Stimulated activated CD4-positive, alpha-beta T cell treated with anti-CD3 and anti-CD28 coated beads, Interleukin-4, amount 100 ng/mL, for 4 hours (primary cell): ENCODE data around the gene UNC79.
"Not testable (repeated sequence)": the region's sequence is repeated elsewhere in the genome, so short reads cannot be mapped to it uniquely, and the experiment has no call there.

ENCODE experiments used
- DNase-seq, 2 experiments: peaks; one replicate each; pipeline ENCODE4 v3.0.0-alpha.2; 2020

UNC79 gene

GRCh38 chr14:93496856-93497741 is 66.4 kb downstream of the UNC79 start:
- DNase-seq: no peak

DNA sequence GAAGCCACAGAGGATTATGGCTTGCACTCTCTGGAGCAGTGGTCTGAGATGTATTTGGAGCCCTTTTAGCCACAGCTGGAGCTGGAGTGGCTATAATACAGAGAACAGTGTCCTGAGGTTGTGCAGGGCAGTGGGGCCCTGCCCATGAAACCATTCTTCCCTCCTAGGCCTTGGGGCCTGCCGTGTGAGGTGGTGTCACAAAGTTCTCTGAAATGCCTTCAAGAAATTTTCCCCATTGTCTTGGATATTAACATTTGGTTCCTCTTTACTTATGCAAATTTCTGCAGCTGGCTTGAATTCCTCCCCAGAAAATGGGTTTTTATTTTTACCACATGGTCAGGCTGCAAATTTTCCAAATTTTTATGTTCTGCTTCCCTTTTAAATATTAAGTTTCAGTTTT is 79.3 kb downstream of the UNC79 start:
- DNase-seq: no peak

- no peak for DNase-seq
Observed at GRCh38 chr14:93511001-93511400, 80.3 kb downstream of the UNC79 start.

DNA sequence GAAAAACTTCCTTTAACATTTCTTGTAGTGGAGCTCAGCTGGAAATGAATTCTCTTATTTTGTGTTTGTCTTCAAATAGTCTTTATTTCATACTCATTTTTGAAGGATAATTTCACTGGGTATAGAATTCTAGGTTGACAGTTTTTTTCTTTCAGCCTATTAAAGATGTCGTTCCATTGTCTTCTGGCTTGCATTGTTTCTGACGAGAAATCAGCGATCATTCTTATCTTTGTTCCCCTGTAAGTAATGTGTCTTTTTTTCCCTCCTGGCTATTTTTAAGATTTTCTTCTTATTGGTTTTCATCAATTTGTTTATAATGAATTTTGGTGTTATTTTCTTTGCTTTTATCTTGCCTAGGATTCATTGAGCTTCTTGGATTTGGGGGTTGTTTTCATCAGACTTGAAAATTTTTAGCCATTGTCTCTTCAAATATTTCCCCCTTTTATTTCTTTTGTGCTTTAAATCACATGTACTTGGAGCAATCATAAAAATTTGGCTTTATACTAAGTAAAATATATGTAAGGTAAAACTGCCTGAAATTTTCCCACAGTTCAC is 89.4 kb downstream of the UNC79 start:
- DNase-seq: no peak

GRCh38 chr14:93522221-93522620 is 91.5 kb downstream of the UNC79 start:
- no peak for DNase-seq

DNA sequence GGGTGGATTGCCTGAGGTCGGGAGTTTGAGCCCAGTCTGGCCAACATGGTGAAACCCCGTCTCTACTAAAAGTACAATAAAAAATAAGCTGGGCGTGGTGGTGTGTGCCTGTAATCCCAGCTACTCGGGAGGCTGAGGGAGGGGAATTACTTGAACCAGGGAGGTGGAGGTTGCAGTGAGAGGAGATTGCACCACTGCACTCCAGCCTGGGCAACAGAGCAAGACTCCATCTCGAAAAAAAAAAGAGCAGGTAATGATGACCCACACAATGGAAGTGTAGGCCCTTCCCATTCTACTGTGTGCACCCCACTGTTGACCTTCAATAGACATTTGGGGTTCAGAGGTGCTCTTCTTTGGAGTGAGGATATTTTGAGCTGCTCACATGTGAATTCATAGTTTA is 94.5 kb downstream of the UNC79 start:
- not testable (repeated sequence) for DNase-seq

DNA sequence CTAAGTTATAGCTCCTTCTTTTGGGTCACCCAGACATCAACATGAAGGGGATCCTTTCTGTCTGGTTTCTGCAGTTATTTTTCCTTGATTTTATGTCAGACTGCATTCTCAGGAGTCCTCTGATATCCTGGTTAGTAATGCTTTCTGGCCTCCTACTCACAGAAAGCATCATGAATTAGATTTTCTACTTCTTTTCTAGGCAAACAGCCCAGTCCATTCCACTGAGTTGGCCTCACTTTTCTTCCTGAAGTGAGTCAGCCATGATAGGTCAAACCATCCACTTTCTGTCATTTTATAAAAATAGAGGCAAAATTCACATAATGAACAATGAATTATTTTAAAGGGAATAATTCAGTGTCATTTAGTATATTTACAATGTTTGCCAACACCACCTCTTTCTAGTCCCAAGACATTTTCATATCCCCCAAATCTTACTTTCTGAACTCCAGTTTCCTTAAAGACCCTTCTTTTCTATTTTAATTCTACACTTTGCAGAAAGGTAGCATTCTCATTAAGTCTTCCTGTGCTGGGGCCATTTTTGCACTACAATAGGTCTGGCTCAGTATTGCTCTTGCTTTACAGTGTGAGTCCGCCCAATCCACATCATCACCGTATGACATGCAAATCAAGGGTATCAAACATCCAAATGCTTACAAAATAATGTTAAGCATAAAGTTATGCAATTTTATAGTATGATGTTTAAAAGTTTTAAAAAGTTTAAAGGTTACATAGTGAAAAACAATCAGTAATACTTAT is 95.1 kb downstream of the UNC79 start:
- no peak for DNase-seq

DNA sequence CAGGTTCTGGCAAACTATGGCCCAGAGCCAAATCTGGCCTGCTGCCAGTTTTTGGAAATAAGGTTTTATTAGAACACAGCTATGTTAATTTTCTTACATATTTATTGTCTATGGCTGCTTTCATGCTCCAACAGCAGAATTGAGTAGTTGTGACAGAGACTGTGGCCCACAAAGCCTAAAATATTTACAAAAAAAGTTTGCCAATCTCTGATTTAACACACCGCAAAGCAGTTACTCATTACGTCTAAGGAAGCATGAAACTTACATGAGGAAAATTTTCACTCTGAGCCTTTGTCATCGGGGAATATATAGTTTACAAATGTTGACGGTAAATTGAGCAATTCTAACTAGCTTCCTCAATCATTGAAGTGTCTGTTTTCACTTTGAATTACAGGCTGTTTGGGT is 96.5 kb downstream of the UNC79 start:
- DNase-seq: no peak

DNA sequence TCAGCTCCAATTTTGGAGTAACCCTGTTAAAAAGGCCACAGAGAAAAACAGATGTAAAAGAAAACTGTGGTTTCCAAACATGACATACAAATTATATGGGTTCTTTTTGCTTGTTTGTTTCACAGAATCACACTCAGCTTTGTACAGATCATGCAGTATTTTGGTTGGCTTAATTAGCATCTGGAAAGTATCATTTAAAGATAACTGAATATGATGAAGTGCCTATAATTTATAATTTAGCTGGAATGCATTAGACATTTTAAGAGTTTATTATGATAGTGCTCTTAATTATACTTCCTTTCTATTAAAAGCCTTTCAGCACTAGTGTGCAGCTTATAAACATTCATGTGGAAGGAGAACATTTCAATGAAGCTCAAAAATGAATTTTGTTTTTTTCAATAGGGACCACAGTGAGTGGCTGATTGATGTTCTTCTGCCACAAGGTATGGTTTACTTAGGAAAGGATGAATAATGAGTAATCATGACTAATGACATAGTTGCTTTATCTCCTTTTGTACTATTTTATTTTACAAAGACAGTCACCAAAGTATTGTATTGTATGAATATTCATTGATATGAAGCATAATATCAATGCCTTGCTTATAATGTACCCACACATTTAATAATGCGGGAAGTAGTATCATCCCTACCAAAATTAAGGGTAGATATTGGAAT is 98.3 kb downstream of the UNC79 start:
- DNase-seq: no peak

- DNase-seq: no peak
Observed at GRCh38 chr14:93531644-93532043, 100.9 kb downstream of the UNC79 start.

DNA sequence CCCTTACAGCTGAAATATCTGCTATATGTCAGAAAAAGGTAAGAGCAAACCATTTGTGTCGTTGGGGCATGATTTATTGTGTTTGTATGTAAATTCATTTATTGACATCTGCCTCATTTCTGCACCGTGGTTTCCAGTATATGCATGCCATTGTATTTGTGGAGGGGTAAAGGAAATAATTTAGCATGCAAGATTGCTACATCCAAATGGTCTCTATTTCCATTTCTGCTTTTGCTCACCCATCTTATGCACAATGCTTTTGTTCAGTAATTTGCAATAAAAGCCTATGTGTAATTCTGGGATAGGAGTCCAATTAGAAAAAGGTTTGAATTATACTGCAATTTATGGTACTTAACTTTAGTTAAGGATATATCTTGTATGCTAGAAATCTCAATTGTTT is 101.8 kb downstream of the UNC79 start:
- DNase-seq: no peak

DNA sequence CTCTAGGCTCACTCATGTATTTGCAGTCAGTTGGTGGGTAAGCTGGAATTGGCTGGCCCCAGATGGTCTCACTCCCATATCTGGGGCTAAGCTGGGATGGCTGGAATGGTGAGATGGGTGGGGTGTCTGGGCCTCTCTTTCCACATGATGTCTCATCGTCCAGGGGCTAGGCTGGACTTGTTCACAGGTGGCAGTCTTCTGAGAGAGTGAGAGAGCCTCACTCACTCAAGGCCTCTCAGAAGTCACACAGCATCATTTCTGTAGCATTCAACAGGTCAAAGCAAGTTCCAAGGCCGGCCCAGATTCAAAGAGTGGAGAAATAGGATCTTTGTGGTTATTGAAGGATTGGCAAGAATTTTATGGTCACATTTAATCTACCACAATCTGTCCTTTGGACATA is 102.7 kb downstream of the UNC79 start:
- DNase-seq: no peak

DNA sequence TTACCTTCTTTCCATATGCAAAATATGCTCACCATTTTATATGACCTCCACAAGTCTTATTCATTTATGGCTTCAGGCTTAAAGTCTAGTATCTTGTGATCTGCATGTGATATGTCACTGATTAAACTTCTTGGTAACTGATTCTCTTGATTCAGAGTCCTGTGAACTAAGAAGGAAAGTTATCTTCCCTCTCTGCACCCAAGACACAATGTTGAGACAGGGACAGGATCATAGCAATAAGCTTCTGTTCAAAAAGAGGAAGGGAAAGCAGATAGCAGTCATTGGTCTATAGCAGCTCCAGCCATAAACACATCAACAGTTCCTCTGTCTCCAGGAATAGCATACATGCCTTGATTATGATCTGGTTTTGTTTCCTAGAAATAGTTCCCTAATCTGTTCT is 103.1 kb downstream of the UNC79 start:
- no peak for DNase-seq

- DNase-seq: no peak
Observed at GRCh38 chr14:93535537-93535936, 104.8 kb downstream of the UNC79 start.

DNA sequence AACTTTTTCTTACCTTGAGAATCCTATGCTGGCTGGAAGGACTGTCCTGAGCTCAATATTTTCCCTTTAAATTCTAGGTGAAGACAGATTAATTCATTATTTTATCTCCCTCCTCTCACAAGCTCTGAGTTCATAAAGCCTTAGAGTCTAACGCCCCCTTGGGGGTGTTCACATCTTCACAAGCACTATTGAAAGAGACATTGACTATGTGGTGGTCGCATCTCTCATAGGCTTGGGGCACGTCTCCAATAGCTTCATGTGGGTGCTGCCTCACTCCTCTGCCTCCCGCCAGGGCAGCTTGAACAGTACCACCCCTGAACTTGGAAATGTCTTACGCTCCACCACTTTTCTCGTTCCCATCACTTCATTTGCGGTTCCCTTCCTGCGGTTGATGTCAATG is 106.2 kb downstream of the UNC79 start:
- no peak for DNase-seq

DNA sequence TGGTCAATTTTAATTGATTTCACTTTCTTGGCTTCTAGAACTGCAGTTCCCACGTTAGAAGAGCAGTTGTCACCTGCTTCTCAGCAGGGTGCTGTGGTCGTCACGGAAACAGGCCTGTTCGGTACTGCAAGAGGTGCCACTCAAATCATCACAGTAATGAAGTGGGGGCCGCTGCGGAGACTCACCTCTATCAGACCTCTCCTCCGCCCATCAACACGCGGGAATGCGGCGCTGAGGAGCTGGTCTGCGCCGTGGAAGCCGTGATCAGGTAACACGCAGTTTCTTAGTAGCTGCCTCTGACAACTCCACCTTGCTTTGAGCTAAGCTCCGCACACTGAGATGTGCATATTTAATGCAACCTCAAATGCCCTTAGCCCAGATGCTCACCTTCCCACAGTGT is 107.2 kb downstream of the UNC79 start:
- DNase-seq: no peak

GRCh38 chr14:93538413-93538812 is 107.7 kb downstream of the UNC79 start:
- DNase-seq: no peak

GRCh38 chr14:93540235-93540634 is 109.5 kb downstream of the UNC79 start:
- no peak for DNase-seq

- no peak for DNase-seq
Observed at GRCh38 chr14:93543766-93544165, 113.0 kb downstream of the UNC79 start.

DNA sequence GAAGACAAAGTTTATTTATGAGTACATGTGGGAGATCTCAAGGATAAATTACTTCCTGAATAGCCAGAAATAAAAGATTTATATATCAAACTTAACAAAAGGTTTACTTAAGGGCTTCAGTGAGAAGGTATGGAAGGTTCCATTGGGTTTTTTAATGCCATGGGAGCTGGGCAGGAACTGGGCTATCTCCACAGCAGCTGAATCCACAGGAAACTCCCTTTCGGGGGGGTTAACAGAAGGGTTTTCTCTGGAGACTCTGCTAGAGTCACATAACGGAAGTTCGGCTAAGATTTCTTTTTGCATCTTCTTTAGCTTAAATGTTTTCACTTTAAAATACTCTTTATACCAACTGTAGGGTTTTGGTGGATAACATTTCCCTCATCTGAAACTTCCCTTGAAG is 113.5 kb downstream of the UNC79 start:
- DNase-seq: no peak

- DNase-seq: no peak
Observed at GRCh38 chr14:93546642-93547041, 115.9 kb downstream of the UNC79 start.

GRCh38 chr14:93548102-93548843 is 117.5 kb downstream of the UNC79 start:
- no peak for DNase-seq

GRCh38 chr14:93549595-93549994 is 118.9 kb downstream of the UNC79 start:
- no peak for DNase-seq
